HG03159 (cell line): ENCODE measurements around the gene FGD2.

ENCODE experiments used
- ATAC-seq: cut with Tn5 transposase; IDR thresholded peaks from one replicate; pipeline ENCODE4 v1.9.1; 2021; ENCODE audit warnings: mild to moderate bottlenecking, moderate library complexity; ENCODE audit not compliant: unreplicated experiment

FGD2 gene

GRCh38 chr6:36970892-36971842 is 34.3 kb upstream of the FGD2 start:
- no peak for ATAC-seq

- no peak for ATAC-seq
Observed at GRCh38 chr6:36971921-36972673, 33.4 kb upstream of the FGD2 start.

- no peak for ATAC-seq
Observed at GRCh38 chr6:36973190-36973589, 32.3 kb upstream of the FGD2 start.

- no peak for ATAC-seq
Observed at GRCh38 chr6:36973647-36974046, 31.8 kb upstream of the FGD2 start.

- no peak for ATAC-seq
Observed at GRCh38 chr6:36975231-36976006, 30.0 kb upstream of the FGD2 start.

- no peak for ATAC-seq
Observed at GRCh38 chr6:36976007-36976264, 29.5 kb upstream of the FGD2 start.

- ATAC-seq, result no peak
Observed at GRCh38 chr6:36976509-36976908, 28.9 kb upstream of the FGD2 start.

GRCh38 chr6:36976931-36977330 is 28.5 kb upstream of the FGD2 start:
- ATAC-seq, result no peak

- ATAC-seq, result no peak
Observed at GRCh38 chr6:36977470-36977941, 27.9 kb upstream of the FGD2 start.

- ATAC-seq, result no peak
Observed at GRCh38 chr6:36978421-36979346, 26.8 kb upstream of the FGD2 start.

GRCh38 chr6:36979347-36979742 is 26.1 kb upstream of the FGD2 start:
- no peak for ATAC-seq

- no peak for ATAC-seq
Observed at GRCh38 chr6:36980129-36980528, 25.3 kb upstream of the FGD2 start.

GRCh38 chr6:36980876-36981619 is 24.4 kb upstream of the FGD2 start:
- ATAC-seq, result no peak

- no peak for ATAC-seq
Observed at GRCh38 chr6:36983538-36983937, 21.9 kb upstream of the FGD2 start.

GRCh38 chr6:36984581-36985416 is 20.7 kb upstream of the FGD2 start:
- no peak for ATAC-seq

GRCh38 chr6:36985417-36985807 is 20.0 kb upstream of the FGD2 start:
- ATAC-seq, result no peak

GRCh38 chr6:36985808-36986703 is 19.4 kb upstream of the FGD2 start, which contains the start of gene MTCH1:
Gene MTCH1, minus strand, starts transcription at chr6:36986196. Its CDS starts 23 bp downstream, at chr6:36986173.
- ATAC-seq, result peak; percentile 76

GRCh38 chr6:36986704-36987047 is 18.8 kb upstream of the FGD2 start:
- peak; percentile 11 for ATAC-seq
